ENCODE data around the gene FMO5.

DNA sequence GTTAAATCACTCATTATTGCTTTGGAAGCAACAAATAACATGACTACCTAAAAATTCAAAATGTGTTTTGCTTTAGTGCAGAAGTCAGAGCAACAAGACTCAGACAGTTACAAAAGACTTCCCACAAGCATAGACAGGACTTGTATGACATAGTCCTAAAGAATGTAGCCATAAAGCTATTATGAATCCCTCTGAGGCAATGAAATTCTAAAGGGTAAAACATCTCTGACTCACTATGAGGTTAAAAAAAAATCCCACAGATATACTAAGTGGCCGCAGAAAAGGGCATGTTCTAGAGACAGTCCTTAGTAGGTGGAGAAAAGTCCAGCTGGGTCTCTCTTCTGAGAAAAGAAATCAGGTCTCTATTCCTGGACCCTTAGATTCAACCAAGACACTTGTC, 57.8 kb downstream of the FMO5 start:
- TF ChIP-seq YY1 (IDR thresholded peaks at IDR 0.05; ENCODE audit: insufficient read depth, insufficient read length) (no peak), SUZ12 (IDR thresholded peaks at IDR 0.05; ENCODE audit: extremely low read depth, insufficient read depth, insufficient read length) (no peak), ZNF274 (IDR thresholded peaks at IDR 0.05; ENCODE audit: low read depth, low read length) (no peak)
